Measurements from ENCODE around the gene WNT9A.
"Not testable (repeated sequence)": the region's sequence is repeated elsewhere in the genome, so short reads cannot be mapped to it uniquely, and the experiment has no call there.

The WNT9A gene

GRCh38 chr1:227910511-227911153 lies 37.1 kb downstream of the WNT9A start:
- no peak for DNase-seq

DNA sequence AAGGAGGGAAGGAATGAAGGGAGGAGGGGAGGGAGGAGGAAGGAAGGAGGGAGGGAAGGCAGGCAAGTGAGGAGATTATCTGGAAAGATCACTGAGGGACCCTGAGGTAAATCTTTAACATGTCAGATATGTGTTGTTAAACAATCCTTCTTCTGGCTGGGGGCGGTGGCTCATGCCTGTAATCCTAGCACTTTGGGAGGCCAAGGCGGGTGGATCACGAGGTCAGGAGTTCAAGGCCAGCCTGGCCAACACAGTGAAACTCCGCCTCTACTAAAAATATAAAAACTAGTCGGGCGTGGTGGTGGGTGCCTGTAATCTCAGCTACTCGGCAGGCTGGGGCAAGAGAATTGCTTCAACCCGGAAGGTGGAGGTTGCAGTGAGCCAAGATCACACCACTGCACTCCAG lies 37.8 kb downstream of the WNT9A start:
- not testable (repeated sequence) for DNase-seq

DNA sequence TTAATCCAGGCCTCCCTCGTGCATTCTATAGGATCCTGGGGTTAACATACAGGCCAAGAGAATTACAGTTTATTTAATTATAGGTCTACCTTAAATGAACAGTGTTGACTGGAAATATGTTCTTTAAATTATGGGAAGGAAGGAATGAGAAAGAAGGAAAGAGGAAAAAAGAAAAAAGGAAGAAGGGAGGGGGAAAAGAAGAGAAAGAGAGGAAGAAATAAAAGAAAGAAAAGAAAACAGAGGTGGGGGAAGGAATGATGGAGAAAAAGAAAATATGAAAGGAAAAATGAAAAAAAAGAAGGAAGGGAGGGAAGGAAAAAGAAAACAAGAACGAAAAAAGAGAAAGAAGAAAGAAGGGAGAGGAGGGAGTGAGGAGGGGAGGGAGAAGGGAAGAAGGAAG lies 38.5 kb downstream of the WNT9A start:
- DNase-seq = no peak

DNA sequence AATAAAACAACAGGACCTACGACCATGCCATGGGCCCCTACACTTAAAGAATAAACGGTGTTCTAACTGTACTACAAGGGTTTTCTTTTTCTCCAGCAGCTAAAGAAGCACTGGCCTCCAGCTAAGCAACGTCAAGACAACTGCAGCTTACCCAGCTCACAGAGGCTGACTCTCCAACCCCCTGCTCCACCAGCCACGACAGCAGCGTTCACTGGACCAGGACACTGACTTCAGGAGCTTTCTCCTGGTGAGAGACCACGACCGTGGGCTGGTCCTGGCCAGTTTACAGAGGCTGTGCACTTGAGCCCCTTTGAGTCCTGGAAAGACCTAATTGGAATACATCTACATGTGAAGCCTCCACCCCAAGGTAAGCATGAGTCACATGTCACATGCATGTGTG lies 39.4 kb downstream of the WNT9A start:
- no peak for DNase-seq

DNA sequence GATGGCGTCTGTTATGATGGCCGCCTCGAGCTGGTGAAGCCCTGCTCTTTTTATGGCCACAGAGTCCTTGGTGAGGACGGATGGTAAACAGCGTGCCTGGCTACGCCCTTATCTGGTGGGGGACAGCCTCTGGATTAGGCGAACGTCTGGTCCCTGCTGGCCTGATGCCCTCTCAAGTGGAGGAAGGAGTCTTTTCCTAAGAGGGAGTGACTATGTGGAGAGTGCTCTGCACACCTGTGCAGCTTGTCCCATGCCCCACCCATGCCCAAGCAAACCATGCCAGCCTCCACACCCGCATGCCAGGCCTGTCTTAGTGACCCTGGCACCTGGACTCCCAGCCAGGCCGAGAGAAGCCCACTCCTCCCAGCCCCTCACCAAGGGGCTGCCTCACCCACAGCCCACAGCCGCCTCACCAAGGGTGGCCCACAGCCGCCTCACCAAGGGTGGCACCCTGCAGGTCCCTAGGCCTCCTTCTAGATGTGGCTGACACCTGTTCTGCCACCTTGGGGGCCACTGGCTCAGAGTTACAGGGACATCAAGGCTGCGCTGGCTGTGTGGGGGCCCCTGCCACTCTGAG lies 40.2 kb downstream of the WNT9A start:
- DNase-seq = no peak

- DNase-seq = no peak
These were observed 41.1 kb downstream of the WNT9A start for GRCh38 chr1:227906550-227907071.

GRCh38 chr1:227905573-227906487 lies 41.9 kb downstream of the WNT9A start:
- DNase-seq = no peak

- DNase-seq = no peak
These were observed 43.0 kb downstream of the WNT9A start for GRCh38 chr1:227904541-227905335.

DNA sequence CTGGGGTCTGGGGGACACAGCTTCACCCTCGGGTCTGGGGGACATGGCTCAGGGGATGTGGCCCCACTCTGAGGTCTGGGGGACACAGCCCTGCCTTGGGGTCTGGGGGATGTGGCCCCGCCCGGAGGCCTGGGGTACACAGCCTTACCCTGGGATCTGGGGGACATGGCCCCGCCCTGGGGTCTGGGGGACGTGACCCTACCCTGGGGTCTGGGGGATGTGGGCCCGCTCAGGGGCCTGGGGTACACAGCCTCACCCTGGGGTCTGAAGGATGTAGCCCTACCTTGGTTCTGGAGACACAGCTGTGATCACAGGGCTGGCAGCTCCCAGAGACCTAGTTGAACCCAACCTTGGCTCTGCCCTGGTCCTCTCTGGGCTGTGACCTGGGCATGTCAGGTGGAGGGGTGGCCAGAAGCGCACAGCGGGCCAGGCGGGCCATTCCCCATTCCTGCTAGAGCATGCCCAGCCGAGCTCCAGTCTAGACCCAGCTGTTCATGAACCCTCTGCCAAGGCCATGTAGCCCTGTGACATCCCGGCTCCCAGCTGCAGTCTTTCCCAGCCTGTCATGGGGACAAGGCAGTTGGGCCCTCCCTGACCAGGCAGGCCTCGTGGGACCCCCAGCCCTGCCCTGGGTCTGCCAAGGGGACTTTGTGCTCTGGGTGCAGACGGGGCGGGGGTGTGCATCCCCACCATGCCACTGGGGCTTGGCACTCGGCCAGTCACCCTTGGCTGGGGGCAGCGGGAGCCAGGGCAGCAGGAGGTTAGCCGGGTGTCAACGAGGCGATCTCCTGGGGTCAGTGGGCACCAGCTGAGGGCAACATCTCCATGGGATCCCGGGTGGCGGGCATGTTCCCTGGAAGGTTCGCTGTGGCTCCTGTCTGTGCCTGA lies 43.9 kb downstream of the WNT9A start:
- no peak for DNase-seq

- no peak for DNase-seq
These were observed 44.6 kb downstream of the WNT9A start for GRCh38 chr1:227903061-227903521.

DNA sequence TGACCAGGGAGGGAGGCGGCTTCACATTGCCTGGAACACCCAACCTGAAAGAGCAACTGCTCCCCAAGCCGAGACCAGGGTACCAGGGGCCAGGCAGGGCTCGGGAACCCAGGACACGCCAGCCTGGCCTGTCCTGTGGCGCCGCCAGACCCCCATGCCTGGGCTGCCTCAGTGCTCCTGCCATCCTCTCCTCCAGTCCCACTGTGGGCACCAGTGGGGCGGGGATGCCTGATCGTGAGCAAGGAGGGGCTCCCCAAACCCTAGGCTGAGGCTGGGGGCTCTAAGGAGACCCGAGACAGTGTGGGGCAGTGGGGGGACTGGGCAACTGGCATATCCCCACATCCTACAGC lies 45.1 kb downstream of the WNT9A start:
- DNase-seq = no peak

- DNase-seq = peak; percentile 54
These were observed 45.7 kb downstream of the WNT9A start for GRCh38 chr1:227901906-227902640.

- DNase-seq = no peak
These were observed 46.4 kb downstream of the WNT9A start for GRCh38 chr1:227901239-227901905.

- no peak for DNase-seq
These were observed 47.1 kb downstream of the WNT9A start for GRCh38 chr1:227900571-227901051.

- no peak for DNase-seq
These were observed 47.8 kb downstream of the WNT9A start for GRCh38 chr1:227899820-227900449.

- no peak for DNase-seq
These were observed 48.5 kb downstream of the WNT9A start for GRCh38 chr1:227899141-227899819.

DNA sequence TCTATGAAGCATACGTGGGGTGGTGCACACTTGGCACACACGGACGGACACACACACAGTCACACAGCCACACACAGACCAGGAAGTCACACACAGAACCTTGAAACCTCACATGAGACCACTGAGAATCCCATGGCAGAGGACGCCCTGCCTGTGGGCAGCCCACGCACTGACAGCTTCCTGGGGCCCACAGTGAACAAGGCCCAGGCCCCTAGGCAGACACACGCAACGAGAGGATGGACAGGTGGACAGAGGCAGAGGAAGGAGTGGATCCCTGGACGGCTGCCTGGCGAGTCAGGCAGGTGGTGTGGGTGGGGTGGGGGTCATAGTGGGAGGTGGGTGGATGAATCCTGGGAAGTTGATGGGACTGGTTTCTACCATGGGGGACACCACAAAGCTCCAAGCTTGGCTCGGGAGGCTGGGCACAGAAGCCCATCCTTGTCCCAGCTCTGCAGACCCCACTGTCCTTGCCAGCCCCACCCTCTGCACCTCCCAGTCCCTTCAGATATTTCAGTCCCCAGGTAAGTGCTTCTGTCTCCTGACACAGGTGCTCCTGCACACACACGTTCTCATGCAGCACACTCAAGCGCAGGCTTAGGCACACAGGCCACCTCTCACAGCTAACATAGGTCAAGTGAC lies 49.1 kb downstream of the WNT9A start:
- DNase-seq = no peak

DNA sequence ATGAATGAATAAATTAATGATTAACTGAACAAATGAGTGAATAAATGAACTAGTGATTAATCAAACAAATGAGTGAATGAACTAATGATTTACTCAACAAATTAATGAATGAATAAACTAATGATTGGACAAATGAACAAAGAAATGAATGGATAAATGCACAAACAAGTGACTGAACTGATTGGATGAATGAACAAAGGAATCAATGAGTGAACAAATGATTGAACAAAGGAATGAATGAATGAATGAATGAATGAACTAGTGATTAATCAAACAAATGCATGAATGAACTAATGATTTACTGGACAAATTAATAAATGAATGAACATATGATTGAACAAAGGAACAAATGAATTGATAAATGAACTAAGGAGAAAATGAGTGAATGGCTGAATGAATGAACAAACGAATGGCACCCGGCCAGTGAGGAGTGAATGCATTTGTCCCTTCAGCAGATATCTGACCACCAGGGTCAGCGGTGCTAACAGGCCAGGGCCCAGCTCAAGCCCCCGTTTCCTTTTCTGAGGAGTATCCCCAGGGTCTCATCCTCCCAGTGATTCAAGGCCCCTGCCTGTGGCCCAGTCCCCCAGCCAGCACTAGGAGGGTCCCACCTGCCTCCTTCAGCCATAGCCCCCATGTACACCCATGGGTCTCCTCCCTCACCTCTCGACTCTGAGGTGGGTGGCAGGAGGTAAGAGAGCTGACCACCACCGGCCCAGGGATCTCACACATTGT lies 49.9 kb downstream of the WNT9A start:
- DNase-seq = no peak
